Measurements from ENCODE around the gene PET100.

Gene PET100

DNA sequence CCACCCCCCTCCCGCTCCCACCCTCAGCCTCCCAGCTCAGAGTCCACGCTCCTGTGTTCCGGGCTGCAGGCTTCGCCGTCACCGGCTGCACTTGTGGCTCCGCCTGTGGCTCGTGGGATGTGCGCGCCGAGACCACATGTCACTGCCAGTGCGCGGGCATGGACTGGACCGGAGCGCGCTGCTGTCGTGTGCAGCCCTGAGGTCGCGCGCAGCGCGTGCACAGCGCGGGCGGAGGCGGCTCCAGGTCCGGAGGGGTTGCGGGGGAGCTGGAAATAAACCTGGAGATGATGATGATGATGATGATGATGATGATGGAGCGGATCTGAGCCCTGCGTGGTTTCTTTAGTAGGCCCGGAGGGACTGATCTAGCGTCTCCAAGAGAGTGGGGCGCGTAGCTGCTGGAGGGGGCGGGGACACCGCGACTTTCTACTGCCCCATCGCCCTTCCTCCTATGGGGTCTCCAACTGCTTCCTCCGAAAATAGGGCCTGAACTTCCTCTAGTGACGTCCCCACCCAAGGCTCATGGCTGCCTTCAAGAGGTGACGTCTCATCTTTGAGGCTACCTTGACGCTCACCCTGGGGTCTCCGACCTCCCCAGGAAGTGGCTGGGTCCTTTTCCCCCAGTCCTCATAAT, 40.7 kb downstream of the PET100 start:
- TF ChIP-seq, protein P1, sequence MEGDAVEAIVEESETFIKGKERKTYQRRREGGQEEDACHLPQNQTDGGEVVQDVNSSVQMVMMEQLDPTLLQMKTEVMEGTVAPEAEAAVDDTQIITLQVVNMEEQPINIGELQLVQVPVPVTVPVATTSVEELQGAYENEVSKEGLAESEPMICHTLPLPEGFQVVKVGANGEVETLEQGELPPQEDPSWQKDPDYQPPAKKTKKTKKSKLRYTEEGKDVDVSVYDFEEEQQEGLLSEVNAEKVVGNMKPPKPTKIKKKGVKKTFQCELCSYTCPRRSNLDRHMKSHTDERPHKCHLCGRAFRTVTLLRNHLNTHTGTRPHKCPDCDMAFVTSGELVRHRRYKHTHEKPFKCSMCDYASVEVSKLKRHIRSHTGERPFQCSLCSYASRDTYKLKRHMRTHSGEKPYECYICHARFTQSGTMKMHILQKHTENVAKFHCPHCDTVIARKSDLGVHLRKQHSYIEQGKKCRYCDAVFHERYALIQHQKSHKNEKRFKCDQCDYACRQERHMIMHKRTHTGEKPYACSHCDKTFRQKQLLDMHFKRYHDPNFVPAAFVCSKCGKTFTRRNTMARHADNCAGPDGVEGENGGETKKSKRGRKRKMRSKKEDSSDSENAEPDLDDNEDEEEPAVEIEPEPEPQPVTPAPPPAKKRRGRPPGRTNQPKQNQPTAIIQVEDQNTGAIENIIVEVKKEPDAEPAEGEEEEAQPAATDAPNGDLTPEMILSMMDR (IDR thresholded peaks at IDR 0.05; ENCODE audit: borderline replicate concordance, control extremely low read depth, extremely low read depth, insufficient read depth, missing control alignments): no peak
- DNase-seq (ENCODE audit: low spot score): no peak
- in situ Hi-C loops (cut with MboI; ENCODE audit: low sequenced_read_pairs, unreplicated experiment): loop anchor here (25.0 kb wide), 1 partner anchor 308 kb away; no protein-coding TSS in a partner anchor

DNA sequence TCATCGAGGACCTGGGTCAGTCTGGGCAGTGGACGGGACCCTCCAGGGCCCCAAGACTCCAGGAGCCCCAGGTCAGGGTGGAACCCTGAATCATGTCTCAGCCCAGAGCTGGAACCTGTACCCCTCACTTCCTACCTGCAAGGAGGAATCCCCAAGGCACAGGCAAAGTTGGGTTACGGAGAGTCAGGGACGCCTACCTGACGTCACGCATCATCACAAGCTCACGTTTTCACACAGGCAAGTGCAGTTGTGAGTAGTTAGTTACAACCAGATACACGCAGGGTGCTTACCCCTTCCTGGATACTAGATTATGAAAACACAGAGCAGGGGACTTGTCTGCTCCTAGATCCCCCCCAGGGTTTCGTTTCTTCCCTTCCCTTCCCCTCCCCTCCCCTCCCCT, 41.2 kb downstream of the PET100 start:
- TF ChIP-seq, protein P1 (IDR thresholded peaks at IDR 0.05; ENCODE audit: borderline replicate concordance, control extremely low read depth, extremely low read depth, insufficient read depth, missing control alignments): no peak
- in situ Hi-C loops (cut with MboI; ENCODE audit: low sequenced_read_pairs, unreplicated experiment): loop anchor here (25.0 kb wide), 1 partner anchor 308 kb away; no protein-coding TSS in a partner anchor

DNA sequence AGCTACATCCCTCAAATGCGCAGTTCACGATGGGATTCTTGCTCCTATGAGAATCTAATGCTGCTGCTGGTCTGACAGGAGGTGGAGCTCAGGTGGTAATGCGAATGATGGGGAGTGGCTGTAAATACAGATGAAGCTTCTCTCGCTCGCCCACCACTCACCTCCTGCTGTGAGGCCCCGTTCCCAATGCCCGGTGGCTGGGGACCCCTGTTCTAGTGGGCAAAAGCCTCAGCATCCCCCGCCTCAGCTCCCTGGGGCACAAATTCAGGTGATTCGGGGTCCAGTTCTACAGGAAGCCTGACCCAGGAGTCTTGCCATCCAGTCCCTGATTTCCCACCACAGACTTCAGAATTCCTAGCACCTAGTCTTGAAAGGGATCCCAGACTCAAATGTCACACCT, 42.9 kb downstream of the PET100 start:
- TF ChIP-seq, protein P1 (IDR thresholded peaks at IDR 0.05; ENCODE audit: borderline replicate concordance, control extremely low read depth, extremely low read depth, insufficient read depth, missing control alignments): no peak
- in situ Hi-C loops (cut with MboI; ENCODE audit: low sequenced_read_pairs, unreplicated experiment): loop anchor here (25.0 kb wide), 1 partner anchor 310 kb away; no protein-coding TSS in a partner anchor
- DNase-seq (ENCODE audit: low spot score): no peak

More for the DNA sequence above, 41.2 kb downstream of the PET100 start:
- no peak for DNase-seq (ENCODE audit: low spot score)

DNA sequence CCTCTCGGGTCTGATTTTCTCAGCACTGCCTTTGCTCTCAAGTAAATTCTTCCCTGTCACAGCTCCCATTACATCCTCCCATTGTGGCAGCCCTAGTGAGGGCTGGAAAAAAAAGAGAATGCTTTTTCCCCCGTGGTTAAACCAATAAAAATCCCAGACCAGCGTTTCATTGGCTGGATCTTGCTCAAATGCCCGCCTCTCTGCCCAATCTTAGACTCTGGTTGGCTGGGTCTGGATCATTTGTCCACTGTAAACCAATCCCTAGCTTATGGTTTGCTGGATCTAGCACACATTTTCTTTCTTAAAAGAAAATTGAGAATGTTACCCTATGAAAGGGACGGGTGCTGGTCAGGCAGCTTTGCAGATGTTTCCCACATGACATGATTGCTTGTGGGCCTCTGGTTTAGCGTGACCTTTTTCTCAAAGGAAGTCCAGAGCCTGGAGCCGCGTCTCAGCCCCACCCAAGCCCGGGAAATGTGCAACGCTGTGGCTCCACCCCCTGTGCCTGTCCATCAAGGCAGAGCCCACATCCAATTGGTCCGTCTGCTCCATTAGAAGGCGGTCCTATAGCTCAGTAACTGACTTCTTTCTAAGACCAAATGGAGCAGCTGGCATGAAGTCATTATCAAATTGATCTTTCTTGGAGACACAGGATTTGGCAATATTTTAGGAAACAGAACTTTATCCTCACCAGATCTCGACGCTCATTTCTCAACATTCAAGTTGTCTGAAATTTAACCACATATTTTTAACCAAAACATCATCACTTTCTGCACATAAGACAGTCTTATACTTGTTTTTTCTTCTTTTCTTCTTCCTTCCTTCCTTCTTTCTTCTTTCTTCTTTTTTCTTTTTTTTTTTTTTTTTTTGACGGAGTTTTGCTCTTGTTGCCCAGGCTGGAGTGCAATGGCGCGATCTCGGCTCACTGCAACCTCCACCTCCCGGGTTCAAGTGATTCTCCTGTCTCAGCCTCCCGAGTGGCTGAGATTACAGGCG, 44.7 kb downstream of the PET100 start:
- in situ Hi-C loops (cut with MboI; ENCODE audit: low sequenced_read_pairs, unreplicated experiment): loop anchor here (25.0 kb wide), 1 partner anchor 312 kb away; no protein-coding TSS in a partner anchor
- TF ChIP-seq, protein P1 (IDR thresholded peaks at IDR 0.05; ENCODE audit: borderline replicate concordance, control extremely low read depth, extremely low read depth, insufficient read depth, missing control alignments): no peak
- DNase-seq (ENCODE audit: low spot score): peak; percentile 64

DNA sequence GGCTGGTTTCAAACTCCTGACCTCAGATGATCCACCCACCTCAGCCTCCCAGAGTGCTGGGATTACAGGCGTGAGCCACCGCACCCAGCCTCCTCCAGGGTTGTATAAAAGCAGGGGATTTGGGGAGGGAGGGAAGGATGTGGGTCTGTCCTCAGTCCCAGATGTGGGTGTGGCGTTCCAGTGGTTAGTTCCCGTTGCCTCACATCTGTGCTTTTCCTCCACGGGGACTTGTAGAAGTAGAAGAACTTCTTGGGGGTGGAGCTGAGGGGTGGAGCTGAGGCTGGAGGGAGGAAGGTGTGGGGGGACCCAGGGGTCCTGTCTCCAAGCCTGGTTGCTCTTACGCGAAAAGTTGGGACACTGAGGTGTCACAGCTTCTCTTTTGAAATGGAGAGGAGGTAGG, 46.8 kb downstream of the PET100 start:
- no peak for DNase-seq (ENCODE audit: low spot score)
- TF ChIP-seq, protein P1 (IDR thresholded peaks at IDR 0.05; ENCODE audit: borderline replicate concordance, control extremely low read depth, extremely low read depth, insufficient read depth, missing control alignments): no peak
- in situ Hi-C loops (cut with MboI; ENCODE audit: low sequenced_read_pairs, unreplicated experiment): no loop called here

DNA sequence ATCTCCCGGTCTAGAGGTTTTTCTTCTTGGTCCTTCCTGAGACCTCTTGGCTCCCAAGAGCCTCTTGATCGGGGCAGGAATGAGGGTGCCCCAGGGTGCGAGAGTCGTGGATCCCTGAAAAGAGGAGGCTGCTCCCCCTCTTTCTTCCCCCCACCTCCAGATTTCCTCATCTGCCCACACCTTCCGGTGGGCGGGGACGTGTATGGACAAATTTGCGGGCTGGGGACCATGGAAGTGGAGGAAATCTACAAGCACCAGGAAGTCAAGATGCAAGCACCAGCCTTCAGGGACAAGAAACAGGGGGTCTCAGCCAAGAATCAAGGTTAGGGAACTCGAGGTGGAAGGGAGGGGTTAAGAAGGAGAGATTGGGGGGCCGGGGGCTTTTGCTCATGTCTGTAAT, 47.3 kb downstream of the PET100 start, which contains the start of gene MCEMP1:
Gene MCEMP1, plus strand, starts transcription at position 237 of the 400 bp plus-strand sequence. Its CDS starts 31 bp downstream, at position 268.
- in situ Hi-C loops (cut with MboI; ENCODE audit: low sequenced_read_pairs, unreplicated experiment): no loop called here
- TF ChIP-seq, protein P1 (IDR thresholded peaks at IDR 0.05; ENCODE audit: borderline replicate concordance, control extremely low read depth, extremely low read depth, insufficient read depth, missing control alignments): no peak
- DNase-seq (ENCODE audit: low spot score): no peak
